Osteoblast (primary cell): ENCODE measurements around the gene FOXO6. TPM values are rescaled to one million over a fixed set of nuclear protein-coding genes. Genes with fewer than 3 reads are reported as not detected.

Experiments used
- DNase-seq: peaks from one replicate; pipeline ENCODE4 v3.0.0; 2011; ENCODE audit warnings: low spot score, mixed read lengths; ENCODE audit not compliant: insufficient read length; ENCODE audit errors: missing footprints
- H2AFZ ChIP-seq: 2 replicates; pipeline ENCODE4 v1.6.0; 2011; ENCODE audit warnings: mild to moderate bottlenecking, low read length
- H3K27ac ChIP-seq: 2 replicates; pipeline ENCODE4 v1.5.1; 2011; ENCODE audit warnings: mild to moderate bottlenecking, low read depth, low read length, moderate library complexity
- H3K27me3 ChIP-seq: 2 replicates; pipeline ENCODE4 v1.6.0; 2012; ENCODE audit warnings: mild to moderate bottlenecking, control low read depth, inconsistent platforms, low read length, moderate library complexity; ENCODE audit not compliant: insufficient read depth
- H3K36me3 ChIP-seq: 2 replicates; pipeline ENCODE4 v1.5.1; 2011; ENCODE audit warnings: mild to moderate bottlenecking, low read length, control low read depth, moderate library complexity; ENCODE audit not compliant: insufficient read depth
- H3K4me1 ChIP-seq: 2 replicates; pipeline ENCODE4 v1.5.1; 2011; ENCODE audit warnings: mild to moderate bottlenecking, low read length, control low read depth, moderate library complexity; ENCODE audit not compliant: insufficient read depth
- H3K4me2 ChIP-seq: 2 replicates; pipeline ENCODE4 v1.6.0; 2011; ENCODE audit warnings: mild to moderate bottlenecking, low read length; ENCODE audit not compliant: insufficient read depth
- H3K4me3 ChIP-seq: fragments of 200-600 bp; sonication (generic); 3 replicates; pipeline ENCODE4 v1.5.1; 2012; ENCODE audit warnings: mild to moderate bottlenecking, low read length, inconsistent platforms; ENCODE audit not compliant: insufficient read depth
- H3K79me2 ChIP-seq: 2 replicates; pipeline ENCODE4 v1.6.0; 2012; ENCODE audit warnings: mild to moderate bottlenecking, low read length, control low read depth, inconsistent platforms; ENCODE audit not compliant: insufficient read depth
- H3K9me3 ChIP-seq: 2 replicates; pipeline ENCODE4 v1.5.1; 2011; ENCODE audit warnings: low read depth, low read length, control low read depth
- H4K20me1 ChIP-seq: 2 replicates; pipeline ENCODE4 v1.6.0; 2012; ENCODE audit warnings: mild to moderate bottlenecking, low read length, control low read depth; ENCODE audit not compliant: insufficient read depth
- CTCF ChIP-seq: IDR thresholded peaks from 2 replicates; pipeline ENCODE4 v1.5.1; 2011; ENCODE audit warnings: mild to moderate bottlenecking, low read depth, low read length, moderate library complexity; ENCODE audit errors: extremely low read depth
- total RNA-seq: library from RNA; depleted of rRNA; stranded (reverse); fragments of >200 nt; gene quantifications from 2 replicates; pipeline ENCODE4 v1.2.3, GENCODE V29; 2012

Gene FOXO6
- total RNA-seq, 1 donor = not detected

DNA sequence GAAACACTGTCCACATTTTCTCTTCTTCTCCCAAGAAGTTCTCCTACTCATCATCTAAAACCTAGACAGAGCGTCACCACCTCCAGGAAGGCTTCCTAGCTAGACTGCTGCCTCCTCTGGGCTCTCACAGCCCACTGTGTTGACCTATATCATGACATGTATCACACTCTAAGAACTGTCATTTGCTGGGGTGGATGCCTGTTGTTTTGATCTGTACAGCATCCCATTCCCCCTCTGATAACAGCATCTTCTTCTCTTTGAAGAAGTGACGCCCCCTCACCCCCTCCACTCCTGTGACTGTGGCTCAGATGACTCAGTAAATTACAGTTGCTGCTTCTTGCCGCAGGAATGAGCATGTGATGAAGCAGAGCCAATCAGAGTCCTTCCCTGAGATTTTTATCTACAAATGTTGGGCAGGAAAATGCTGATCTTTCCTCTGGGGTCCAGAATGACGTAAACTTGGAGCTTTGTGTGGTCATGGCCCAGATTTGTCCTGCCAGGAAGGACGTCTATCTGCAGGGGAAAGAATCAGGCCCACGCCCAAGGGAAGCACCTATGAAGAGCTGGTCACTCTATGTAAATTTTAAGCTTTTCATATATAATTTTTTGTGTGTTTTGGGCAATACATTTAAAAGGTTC is 28.0 kb upstream of the FOXO6 start:
- no peak for TF ChIP-seq CTCF
- H3K27ac ChIP-seq = no peak overlapping the region
- no peaks in the 10 kb centered on the region for H3K36me3 ChIP-seq
- peak; percentile 70 for DNase-seq
- no peak overlapping the region for H3K4me2 ChIP-seq
- no peaks in the 10 kb centered on the region for H3K79me2 ChIP-seq
- H4K20me1 ChIP-seq = peaks cover 4% of the 10 kb centered on the region
- H3K27me3 ChIP-seq = no peaks in the 10 kb centered on the region
- no peak overlapping the region for H3K4me3 ChIP-seq
- H3K9me3 ChIP-seq = no peaks in the 10 kb centered on the region
- H3K4me1 ChIP-seq = no peaks in the 10 kb centered on the region
- H2AFZ ChIP-seq = no peak overlapping the region

- H4K20me1 ChIP-seq = no peaks in the 10 kb centered on the region
- TF ChIP-seq CTCF = no peak
- no peak overlapping the region for H3K27ac ChIP-seq
- no peak overlapping the region for H2AFZ ChIP-seq
- no peak overlapping the region for H3K4me3 ChIP-seq
- no peaks in the 10 kb centered on the region for H3K36me3 ChIP-seq
- H3K27me3 ChIP-seq = no peaks in the 10 kb centered on the region
- H3K9me3 ChIP-seq = no peaks in the 10 kb centered on the region
- DNase-seq = no peak
- no peak overlapping the region for H3K4me2 ChIP-seq
- H3K4me1 ChIP-seq = no peaks in the 10 kb centered on the region
- no peaks in the 10 kb centered on the region for H3K79me2 ChIP-seq
These were observed 22.4 kb upstream of the FOXO6 start for GRCh38 chr1:41338820-41339219.

DNA sequence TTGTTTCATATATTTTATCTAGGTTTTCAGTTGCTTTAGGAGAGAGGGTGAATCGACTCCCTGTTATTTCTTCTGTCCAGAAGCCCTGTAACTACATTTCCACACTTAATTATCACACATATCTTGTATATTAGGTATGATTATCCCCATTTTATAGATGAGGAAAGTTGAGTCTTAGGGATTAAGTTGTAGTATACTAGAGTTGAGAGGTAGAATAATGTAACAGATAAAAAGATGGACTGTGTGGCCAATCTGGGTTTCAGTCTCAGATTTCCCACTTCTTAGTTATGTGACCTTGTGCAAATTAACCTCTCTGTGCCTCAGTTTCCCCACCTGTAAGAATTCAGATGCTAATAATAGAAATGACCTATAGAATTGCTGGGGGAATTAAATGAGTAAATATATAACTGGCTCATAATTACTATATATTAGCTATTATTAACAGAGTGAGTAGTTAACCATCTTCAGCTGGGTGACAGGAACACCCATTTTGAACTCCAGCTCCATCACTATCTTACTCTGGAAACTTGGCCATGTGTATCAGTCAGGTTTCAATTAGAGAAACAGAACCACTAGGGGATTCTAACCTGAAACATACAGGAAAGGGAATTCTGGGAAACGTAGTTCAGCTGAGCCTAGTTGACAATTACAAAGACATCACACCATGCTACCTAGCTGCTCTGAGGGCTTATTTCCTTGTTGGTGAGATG is 20.4 kb upstream of the FOXO6 start:
- Histone ChIP-seq H2AFZ (no peak overlapping the region), H3K27me3 (no peaks in the 10 kb centered on the region), H3K4me1 (no peaks in the 10 kb centered on the region), H3K79me2 (no peaks in the 10 kb centered on the region), H3K4me2 (no peak overlapping the region), H3K9me3 (no peaks in the 10 kb centered on the region), H3K36me3 (no peaks in the 10 kb centered on the region), H3K4me3 (no peak overlapping the region), H4K20me1 (no peaks in the 10 kb centered on the region), H3K27ac (no peak overlapping the region)
- no peak for DNase-seq
- no peak for TF ChIP-seq CTCF

- Histone ChIP-seq H3K36me3 (no peaks in the 10 kb centered on the region), H3K27ac (no peak overlapping the region), H3K9me3 (no peaks in the 10 kb centered on the region), H4K20me1 (peaks cover 3% of the 10 kb centered on the region), H3K79me2 (no peaks in the 10 kb centered on the region), H3K4me2 (no peak overlapping the region), H3K4me1 (no peaks in the 10 kb centered on the region), H3K27me3 (no peaks in the 10 kb centered on the region), H2AFZ (no peak overlapping the region), H3K4me3 (no peak overlapping the region)
- no peak for DNase-seq
- no peak for TF ChIP-seq CTCF
These were observed 19.9 kb upstream of the FOXO6 start for GRCh38 chr1:41341365-41341683.
